Measurements from ENCODE around the gene MYOCD. TPM values are rescaled to one million over a fixed set of nuclear protein-coding genes. Genes with fewer than 3 reads are reported as not detected.

Gene MYOCD
- total and polyA plus RNA-seq, 2 of the 13 experiments (the other 11 are each of a cell fraction or from before 2014, with no cell fraction given) = not detected

DNA sequence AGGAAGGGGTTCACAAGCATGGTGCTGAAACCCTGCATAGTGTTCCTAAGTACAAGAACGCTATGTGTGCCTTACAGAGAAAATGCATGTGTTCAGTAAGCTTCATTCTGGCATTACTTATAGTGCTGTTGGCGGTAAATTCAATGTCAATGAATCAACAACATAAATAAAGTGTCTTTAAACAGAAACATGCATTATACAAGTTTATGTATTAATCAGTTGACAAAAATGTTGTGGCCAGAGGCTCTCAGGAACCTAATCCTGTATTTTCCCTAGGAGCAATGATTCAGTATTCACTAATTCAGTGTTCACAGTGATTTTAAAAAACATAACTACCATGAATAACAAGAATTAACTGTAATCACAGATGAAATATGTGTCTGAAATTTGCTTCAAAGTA, 47.1 kb upstream of the MYOCD start:
- no TSS peak for BruUV-seq (replicated peaks)
- Histone ChIP-seq H3K27me3 (ENCODE audit: control insufficient read depth in 1 of 2, insufficient read depth in 2 of 2, low read length in 2 of 2) (no peaks in the 10 kb centered on the region; a peak in 1 of 5 replicates), H3K4me1 (ENCODE audit: insufficient read depth, low read length) (no peaks in the 10 kb centered on the region), H3K36me3 (replicated peaks in 1 of 2; ENCODE audit: control insufficient read depth in 1 of 2, insufficient read depth in 2 of 2, low read length in 2 of 2) (no peaks in the 10 kb centered on the region), H4K20me1 (ENCODE audit: insufficient read depth, low read length) (no peaks in the 10 kb centered on the region), H3K9me3 (ENCODE audit: low read length) (no peaks in the 10 kb centered on the region), H2AFZ (ENCODE audit: low read length) (no peak overlapping the region), H3K9ac (ENCODE audit: insufficient read depth, low read depth, low read length) (no peak overlapping the region), H3K79me2 (ENCODE audit: insufficient read depth, low read length) (no peaks in the 10 kb centered on the region), H3K4me2 (ENCODE audit: low read depth, low read length) (no peak overlapping the region), H3K27ac (ENCODE audit: extremely low read length, insufficient read depth, low read length) (no peak overlapping the region), H3K4me3 (replicated peaks in 1 of 3; ENCODE audit: insufficient read depth in 1 of 3, low read depth in 2 of 3, low read length in 3 of 3) (no peak overlapping the region)
- no peak for FAIRE-seq
- TF ChIP-seq SUZ12 (IDR thresholded peaks at IDR 0.05; ENCODE audit: low read depth, low read length) = no peak
- TF ChIP-seq, protein P1, sequence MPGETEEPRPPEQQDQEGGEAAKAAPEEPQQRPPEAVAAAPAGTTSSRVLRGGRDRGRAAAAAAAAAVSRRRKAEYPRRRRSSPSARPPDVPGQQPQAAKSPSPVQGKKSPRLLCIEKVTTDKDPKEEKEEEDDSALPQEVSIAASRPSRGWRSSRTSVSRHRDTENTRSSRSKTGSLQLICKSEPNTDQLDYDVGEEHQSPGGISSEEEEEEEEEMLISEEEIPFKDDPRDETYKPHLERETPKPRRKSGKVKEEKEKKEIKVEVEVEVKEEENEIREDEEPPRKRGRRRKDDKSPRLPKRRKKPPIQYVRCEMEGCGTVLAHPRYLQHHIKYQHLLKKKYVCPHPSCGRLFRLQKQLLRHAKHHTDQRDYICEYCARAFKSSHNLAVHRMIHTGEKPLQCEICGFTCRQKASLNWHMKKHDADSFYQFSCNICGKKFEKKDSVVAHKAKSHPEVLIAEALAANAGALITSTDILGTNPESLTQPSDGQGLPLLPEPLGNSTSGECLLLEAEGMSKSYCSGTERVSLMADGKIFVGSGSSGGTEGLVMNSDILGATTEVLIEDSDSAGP (CRISPR knock-in tag; IDR thresholded peaks at IDR 0.05; ENCODE audit: borderline replicate concordance) = no peak
- no peak for TF ChIP-seq KAT8 (CRISPR knock-in tag; IDR thresholded peaks at IDR 0.05)
- TF ChIP-seq ZMYM3 (CRISPR knock-in tag; IDR thresholded peaks at IDR 0.05) = no peak
- no peak for TF ChIP-seq MTA3 (CRISPR knock-in tag; IDR thresholded peaks at IDR 0.05)
- TF ChIP-seq, protein P2, sequence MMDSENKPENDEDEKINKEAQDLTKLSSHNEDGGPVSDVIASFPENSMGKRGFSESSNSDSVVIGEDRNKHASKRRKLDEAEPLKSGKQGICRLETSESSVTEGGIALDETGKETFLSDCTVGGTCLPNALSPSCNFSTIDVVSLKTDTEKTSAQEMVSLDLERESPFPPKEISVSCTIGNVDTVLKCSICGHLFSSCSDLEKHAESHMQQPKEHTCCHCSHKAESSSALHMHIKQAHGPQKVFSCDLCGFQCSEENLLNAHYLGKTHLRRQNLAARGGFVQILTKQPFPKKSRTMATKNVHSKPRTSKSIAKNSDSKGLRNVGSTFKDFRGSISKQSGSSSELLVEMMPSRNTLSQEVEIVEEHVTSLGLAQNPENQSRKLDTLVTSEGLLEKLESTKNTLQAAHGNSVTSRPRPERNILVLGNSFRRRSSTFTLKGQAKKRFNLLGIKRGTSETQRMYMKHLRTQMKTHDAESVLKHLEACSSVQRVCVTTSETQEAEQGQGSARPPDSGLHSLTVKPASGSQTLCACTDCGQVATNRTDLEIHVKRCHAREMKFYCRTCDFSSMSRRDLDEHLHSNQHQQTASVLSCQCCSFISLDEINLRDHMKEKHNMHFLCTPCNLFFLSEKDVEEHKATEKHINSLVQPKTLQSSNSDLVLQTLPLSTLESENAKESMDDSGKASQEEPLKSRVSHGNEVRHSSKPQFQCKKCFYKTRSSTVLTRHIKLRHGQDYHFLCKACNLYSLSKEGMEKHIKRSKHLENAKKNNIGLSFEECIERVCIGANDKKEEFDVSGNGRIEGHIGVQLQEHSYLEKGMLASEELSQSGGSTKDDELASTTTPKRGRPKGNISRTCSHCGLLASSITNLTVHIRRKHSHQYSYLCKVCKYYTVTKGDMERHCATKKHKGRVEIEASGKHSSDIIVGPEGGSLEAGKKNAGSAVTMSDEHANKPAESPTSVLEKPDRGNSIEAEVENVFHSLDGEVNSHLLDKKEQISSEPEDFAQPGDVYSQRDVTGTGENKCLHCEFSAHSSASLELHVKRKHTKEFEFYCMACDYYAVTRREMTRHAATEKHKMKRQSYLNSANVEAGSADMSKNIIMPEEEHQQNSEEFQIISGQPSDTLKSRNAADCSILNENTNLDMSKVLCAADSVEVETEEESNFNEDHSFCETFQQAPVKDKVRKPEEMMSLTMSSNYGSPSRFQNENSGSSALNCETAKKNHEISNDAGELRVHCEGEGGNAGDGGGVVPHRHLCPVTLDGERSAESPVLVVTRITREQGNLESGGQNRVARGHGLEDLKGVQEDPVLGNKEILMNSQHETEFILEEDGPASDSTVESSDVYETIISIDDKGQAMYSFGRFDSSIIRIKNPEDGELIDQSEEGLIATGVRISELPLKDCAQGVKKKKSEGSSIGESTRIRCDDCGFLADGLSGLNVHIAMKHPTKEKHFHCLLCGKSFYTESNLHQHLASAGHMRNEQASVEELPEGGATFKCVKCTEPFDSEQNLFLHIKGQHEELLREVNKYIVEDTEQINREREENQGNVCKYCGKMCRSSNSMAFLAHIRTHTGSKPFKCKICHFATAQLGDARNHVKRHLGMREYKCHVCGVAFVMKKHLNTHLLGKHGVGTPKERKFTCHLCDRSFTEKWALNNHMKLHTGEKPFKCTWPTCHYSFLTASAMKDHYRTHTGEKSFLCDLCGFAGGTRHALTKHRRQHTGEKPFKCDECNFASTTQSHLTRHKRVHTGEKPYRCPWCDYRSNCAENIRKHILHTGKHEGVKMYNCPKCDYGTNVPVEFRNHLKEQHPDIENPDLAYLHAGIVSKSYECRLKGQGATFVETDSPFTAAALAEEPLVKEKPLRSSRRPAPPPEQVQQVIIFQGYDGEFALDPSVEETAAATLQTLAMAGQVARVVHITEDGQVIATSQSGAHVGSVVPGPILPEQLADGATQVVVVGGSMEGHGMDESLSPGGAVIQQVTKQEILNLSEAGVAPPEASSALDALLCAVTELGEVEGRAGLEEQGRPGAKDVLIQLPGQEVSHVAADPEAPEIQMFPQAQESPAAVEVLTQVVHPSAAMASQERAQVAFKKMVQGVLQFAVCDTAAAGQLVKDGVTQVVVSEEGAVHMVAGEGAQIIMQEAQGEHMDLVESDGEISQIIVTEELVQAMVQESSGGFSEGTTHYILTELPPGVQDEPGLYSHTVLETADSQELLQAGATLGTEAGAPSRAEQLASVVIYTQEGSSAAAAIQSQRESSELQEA (CRISPR knock-in tag; IDR thresholded peaks at IDR 0.05; ENCODE audit: not compliant biosample characterization) = no peak
- TF ChIP-seq, protein P3, sequence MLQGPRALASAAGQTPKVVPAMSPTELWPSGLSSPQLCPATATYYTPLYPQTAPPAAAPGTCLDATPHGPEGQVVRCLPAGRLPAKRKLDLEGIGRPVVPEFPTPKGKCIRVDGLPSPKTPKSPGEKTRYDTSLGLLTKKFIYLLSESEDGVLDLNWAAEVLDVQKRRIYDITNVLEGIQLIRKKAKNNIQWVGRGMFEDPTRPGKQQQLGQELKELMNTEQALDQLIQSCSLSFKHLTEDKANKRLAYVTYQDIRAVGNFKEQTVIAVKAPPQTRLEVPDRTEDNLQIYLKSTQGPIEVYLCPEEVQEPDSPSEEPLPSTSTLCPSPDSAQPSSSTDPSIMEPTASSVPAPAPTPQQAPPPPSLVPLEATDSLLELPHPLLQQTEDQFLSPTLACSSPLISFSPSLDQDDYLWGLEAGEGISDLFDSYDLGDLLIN (CRISPR knock-in tag; IDR thresholded peaks at IDR 0.05; ENCODE audit: borderline replicate concordance) = no peak
- no peak for TF ChIP-seq SIX1 (CRISPR knock-in tag; IDR thresholded peaks at IDR 0.05; ENCODE audit: borderline replicate concordance)
- TF ChIP-seq KDM5B (CRISPR knock-in tag; IDR thresholded peaks at IDR 0.05; ENCODE audit: borderline replicate concordance) = no peak
- TF ChIP-seq ZSCAN20 (CRISPR knock-in tag; IDR thresholded peaks at IDR 0.05; ENCODE audit: borderline replicate concordance) = no peak
- in situ Hi-C loops (cut with HindIII; ENCODE audit: extremely low pct_ligation_motif_present, low pct_unique_long_range_greater_than_20kb) (loop anchor here (25.0 kb wide), 1 partner anchor 106 kb away; no protein-coding TSS in a partner anchor), intact Hi-C loops (cut with micrococcal nuclease; ENCODE audit: unreplicated experiment) (no loop called here)
- ChIA-PET POLR2A (no interaction called here), CTCF (ENCODE audit: low intra/inter-chr PET ratio, low total read pairs) (no interaction called here)
- no peak for ATAC-seq
- DNase-seq (ENCODE audit: low spot score) = no peak
- WGBS (ENCODE audit: low lambda C conversion rate) = 0% methylated on average over 2 of the region's 2 CpGs

Data from HepG2 (cell line).